Nephron progenitor cell (in vitro differentiated cells): ENCODE measurements around the gene BEAN1.

Source experiments
- DNase-seq: peaks from one replicate; pipeline ENCODE4 v3.0.0; 2021
- H3K27ac Mint-ChIP-seq: 2 replicates; pipeline ENCODE4 v1.8.0; 2021; ENCODE audit warnings: mild to moderate bottlenecking, moderate library complexity, mixed read lengths
- H3K27me3 Mint-ChIP-seq: 2 replicates; pipeline ENCODE4 v1.8.0; 2021; ENCODE audit warnings: mild to moderate bottlenecking, low read depth, mixed read lengths; ENCODE audit not compliant: poor library complexity
- H3K36me3 Mint-ChIP-seq: 2 replicates; pipeline ENCODE4 v1.8.0; 2021; ENCODE audit warnings: low read depth, mixed read lengths
- H3K4me1 Mint-ChIP-seq: 2 replicates; pipeline ENCODE4 v1.8.0; 2021; ENCODE audit warnings: mixed read lengths
- H3K4me3 Mint-ChIP-seq: 2 replicates; pipeline ENCODE4 v1.8.0; 2021; ENCODE audit warnings: mild to moderate bottlenecking, moderate library complexity, mixed read lengths
- H3K9me3 Mint-ChIP-seq: 2 replicates; pipeline ENCODE4 v1.8.0; 2021; ENCODE audit warnings: mild to moderate bottlenecking, moderate library complexity, mixed read lengths
- TF ChIP-seq, protein P1 (sequence below): fragments of 200-600 bp; sonication (generic); IDR thresholded peaks from 2 replicates; pipeline ENCODE4 v1.5.0; 2021; ENCODE audit warnings: antibody characterized with exemption

The BEAN1 gene, protein sequence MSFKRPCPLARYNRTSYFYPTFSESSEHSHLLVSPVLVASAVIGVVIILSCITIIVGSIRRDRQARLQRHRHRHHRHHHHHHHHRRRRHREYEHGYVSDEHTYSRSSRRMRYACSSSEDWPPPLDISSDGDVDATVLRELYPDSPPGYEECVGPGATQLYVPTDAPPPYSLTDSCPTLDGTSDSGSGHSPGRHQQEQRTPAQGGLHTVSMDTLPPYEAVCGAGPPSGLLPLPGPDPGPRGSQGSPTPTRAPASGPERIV

DNA sequence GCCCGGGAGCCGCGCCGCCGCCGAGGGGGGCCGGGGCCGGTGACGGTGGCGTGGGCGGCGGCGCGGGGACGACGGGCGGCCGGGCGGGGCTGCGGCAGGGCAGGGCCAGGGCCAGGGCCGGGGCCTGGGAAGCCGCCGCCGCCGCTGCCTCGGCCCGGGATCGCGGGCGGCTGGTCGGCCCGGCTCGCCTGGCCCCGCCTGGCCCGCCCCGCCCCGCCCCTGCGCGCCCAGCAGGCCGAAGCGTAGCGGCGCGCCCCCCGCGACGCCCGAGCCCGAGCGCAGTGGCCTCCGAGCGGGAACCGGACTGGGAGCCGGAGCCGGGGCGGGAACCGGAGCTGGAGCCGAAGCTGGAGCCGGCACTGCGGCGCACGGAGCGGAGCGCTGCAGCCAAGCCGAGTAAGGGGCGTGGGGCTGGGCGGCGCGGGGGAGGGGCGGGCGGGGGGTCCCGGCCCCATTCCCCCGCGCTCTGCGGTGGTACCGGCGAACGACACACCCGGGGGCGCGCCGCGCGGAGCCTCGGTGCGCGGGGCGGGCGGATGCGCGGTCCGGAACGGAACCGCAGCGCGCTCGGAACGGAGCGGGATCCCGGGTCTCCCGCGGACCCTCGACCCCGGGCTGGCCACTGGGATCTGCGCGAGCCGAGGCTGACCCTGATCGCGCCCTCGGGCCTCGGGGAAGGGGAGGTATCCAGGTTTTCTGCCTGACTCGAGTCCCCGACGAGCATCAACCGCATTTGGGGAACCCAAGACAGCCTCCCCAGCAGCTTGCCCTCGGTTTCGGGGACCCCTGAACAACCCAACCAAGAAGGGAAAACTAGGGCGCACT, at the start of gene BEAN1:
BEAN1 (plus strand) TSS at position 260 of the 825 bp plus-strand sequence. CDS start 10,382 bp downstream, outside the sequence.
- Mint-ChIP-seq H3K27me3 (peaks cover 92% of the 10 kb centered on the region), H3K4me3 (peak within 1 kb of the TSS; percentile 81), H3K36me3 (no peaks in the 10 kb centered on the region), H3K27ac (no peak within 1 kb of the TSS), H3K4me1 (peaks cover 25% of the 10 kb centered on the region), H3K9me3 (peaks cover 9% of the 10 kb centered on the region)
- TF ChIP-seq, protein P1, sequence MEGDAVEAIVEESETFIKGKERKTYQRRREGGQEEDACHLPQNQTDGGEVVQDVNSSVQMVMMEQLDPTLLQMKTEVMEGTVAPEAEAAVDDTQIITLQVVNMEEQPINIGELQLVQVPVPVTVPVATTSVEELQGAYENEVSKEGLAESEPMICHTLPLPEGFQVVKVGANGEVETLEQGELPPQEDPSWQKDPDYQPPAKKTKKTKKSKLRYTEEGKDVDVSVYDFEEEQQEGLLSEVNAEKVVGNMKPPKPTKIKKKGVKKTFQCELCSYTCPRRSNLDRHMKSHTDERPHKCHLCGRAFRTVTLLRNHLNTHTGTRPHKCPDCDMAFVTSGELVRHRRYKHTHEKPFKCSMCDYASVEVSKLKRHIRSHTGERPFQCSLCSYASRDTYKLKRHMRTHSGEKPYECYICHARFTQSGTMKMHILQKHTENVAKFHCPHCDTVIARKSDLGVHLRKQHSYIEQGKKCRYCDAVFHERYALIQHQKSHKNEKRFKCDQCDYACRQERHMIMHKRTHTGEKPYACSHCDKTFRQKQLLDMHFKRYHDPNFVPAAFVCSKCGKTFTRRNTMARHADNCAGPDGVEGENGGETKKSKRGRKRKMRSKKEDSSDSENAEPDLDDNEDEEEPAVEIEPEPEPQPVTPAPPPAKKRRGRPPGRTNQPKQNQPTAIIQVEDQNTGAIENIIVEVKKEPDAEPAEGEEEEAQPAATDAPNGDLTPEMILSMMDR, result no peak
- DNase-seq, result peak; percentile 73

DNA sequence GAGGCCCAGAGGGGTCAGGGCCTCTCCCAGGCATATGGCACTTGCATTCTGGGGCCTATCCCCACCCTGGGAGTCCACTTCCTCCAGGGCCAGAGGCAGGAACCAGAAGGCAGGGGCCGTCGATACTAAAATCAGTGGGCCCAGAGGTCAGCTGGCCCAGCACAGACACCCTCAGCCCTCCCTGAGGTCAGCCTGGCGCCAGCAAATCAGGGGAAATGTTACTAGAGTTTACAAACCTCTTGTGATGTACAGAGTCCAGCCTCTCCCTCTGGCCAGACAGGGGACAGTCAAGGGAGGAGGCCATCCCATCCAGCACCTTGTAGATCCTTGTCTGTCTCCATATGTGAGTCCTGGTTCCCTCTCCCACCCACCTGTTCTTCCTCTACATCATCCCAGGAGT, 49.8 kb upstream of the BEAN1 start:
- TF ChIP-seq, protein P1, result no peak
- Mint-ChIP-seq H3K4me3 (no peak overlapping the region), H3K9me3 (peaks cover 5% of the 10 kb centered on the region), H3K27me3 (peaks cover 4% of the 10 kb centered on the region), H3K4me1 (peaks cover 16% of the 10 kb centered on the region), H3K36me3 (no peaks in the 10 kb centered on the region), H3K27ac (no peak overlapping the region)
- no peak for DNase-seq

DNA sequence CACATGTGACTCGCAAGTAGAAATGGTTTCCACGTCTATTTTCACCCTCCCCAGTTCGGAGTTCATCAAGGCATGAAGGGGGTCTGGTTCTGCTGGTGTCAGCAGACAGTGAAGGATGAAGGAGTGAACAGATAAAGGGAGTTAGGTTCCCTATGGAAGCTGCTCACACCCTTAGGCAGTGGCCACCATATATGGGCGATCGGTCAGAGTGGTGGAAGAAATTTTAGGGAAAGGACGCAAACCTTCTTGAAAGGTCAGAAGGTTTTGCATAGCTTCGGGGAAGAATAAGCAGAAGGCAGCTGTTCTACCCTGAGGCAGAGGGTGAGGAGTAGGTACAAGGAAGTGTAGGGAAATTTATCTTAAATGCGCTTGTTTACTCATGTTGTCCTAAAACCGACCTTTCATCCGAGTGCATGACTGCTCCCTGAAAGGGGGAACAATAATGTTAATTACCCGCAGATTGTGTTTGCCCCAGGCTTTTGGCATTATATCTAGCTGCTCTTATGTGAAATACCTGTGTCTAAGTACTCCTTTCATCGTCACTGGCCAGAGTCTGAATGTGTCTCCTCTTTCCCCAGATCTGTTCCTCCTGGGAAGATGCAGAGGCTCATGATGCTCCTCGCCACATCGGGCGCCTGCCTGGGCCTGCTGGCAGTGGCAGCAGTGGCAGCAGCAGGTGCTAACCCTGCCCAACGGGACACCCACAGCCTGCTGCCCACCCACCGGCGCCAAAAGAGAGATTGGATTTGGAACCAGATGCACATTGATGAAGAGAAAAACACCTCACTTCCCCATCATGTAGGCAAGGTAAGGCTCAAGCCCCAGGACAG, 48.1 kb upstream of the BEAN1 start:
- no peaks in the 10 kb centered on the region for H3K36me3 Mint-ChIP-seq
- peaks cover 31% of the 10 kb centered on the region for H3K4me1 Mint-ChIP-seq
- TF ChIP-seq, protein P1, result no peak
- no peak for DNase-seq
- no peak overlapping the region for H3K4me3 Mint-ChIP-seq
- H3K9me3 Mint-ChIP-seq, result peaks cover 5% of the 10 kb centered on the region
- H3K27ac Mint-ChIP-seq, result no peak overlapping the region
- peaks cover 2% of the 10 kb centered on the region for H3K27me3 Mint-ChIP-seq

DNA sequence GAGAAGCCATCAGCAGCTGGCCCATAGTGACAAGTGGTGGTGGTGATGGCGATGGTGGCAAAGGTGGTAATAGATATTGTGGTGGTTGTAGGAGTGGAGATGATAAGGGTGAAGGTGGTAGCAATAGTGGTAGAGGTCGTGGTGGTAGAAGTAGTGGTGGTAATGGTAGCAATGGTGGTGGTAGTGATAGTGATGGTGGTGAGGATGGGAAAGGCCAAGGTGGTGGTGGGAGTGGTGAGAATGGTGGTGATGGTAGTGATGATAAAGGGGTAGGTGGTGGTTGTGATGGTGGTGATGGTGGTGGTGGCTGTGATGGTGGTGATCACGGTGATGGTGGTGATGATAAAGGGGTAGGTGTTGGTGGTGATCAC, 47.5 kb upstream of the BEAN1 start:
- DNase-seq, result no peak
- peaks cover 31% of the 10 kb centered on the region for H3K4me1 Mint-ChIP-seq
- H3K27ac Mint-ChIP-seq, result no peak overlapping the region
- H3K4me3 Mint-ChIP-seq, result no peak overlapping the region
- no peaks in the 10 kb centered on the region for H3K36me3 Mint-ChIP-seq
- TF ChIP-seq, protein P1, result no peak
- H3K27me3 Mint-ChIP-seq, result peaks cover 3% of the 10 kb centered on the region
- peaks cover 5% of the 10 kb centered on the region for H3K9me3 Mint-ChIP-seq

GRCh38 chr16:66380421-66380820, 46.7 kb upstream of the BEAN1 start:
- Mint-ChIP-seq H3K9me3 (peaks cover 5% of the 10 kb centered on the region), H3K4me3 (no peak overlapping the region)

More at GRCh38 chr16:66380421-66380820, 46.7 kb upstream of the BEAN1 start:
- H3K27me3 Mint-ChIP-seq, result peaks cover 3% of the 10 kb centered on the region
- peak overlapping the region; percentile 47 for H3K27ac Mint-ChIP-seq
- peaks cover 31% of the 10 kb centered on the region for H3K4me1 Mint-ChIP-seq
- TF ChIP-seq, protein P1, result no peak
- DNase-seq, result no peak
- no peaks in the 10 kb centered on the region for H3K36me3 Mint-ChIP-seq
